GM12801 (cell line): ENCODE measurements around the gene SGF29.

Experiments used
- TF ChIP-seq, protein P1 (sequence below): IDR thresholded peaks from one replicate; pipeline ENCODE4 v1.5.1; 2011; ENCODE audit warnings: control low read depth; ENCODE audit not compliant: insufficient read length; ENCODE audit errors: extremely low read depth

The SGF29 gene

DNA sequence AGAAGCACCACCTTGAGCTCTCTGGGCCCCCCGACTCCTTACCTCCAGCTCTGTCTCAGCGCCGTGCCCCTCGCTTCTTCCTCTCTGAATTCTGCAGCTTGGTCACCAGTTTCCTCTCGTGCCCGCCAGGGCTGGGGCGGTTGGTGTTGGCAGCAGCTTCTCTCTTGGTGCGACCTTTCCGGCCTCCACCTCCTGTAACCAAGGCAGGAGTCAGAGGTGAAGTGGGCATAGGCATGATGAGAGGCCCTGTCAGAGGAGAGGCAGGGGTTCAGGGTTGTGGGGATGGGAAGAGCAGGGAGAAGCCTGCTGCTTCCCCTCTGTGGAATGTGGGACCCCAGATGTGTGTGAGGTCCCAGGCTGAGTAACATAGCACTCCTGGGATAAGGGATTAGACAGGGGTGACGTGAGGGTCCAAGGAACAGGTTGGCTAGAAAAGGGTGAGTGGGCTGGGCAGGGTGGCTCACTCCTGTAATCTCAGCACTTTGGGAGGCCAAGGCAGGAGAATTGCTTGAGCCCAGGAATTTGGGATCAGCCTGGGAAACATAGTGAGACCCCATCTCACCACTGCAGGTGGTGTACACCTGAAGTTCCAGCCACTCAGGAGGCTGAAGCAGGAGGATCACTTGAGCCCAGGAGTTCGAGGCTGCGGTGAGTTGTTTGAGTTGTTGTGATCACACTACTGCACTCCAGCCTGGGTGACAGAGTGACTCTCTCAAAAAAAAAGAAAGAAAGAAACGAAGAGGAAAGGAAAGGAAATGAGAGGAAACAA, 15.6 kb upstream of the SGF29 start:
- TF ChIP-seq, protein P1, sequence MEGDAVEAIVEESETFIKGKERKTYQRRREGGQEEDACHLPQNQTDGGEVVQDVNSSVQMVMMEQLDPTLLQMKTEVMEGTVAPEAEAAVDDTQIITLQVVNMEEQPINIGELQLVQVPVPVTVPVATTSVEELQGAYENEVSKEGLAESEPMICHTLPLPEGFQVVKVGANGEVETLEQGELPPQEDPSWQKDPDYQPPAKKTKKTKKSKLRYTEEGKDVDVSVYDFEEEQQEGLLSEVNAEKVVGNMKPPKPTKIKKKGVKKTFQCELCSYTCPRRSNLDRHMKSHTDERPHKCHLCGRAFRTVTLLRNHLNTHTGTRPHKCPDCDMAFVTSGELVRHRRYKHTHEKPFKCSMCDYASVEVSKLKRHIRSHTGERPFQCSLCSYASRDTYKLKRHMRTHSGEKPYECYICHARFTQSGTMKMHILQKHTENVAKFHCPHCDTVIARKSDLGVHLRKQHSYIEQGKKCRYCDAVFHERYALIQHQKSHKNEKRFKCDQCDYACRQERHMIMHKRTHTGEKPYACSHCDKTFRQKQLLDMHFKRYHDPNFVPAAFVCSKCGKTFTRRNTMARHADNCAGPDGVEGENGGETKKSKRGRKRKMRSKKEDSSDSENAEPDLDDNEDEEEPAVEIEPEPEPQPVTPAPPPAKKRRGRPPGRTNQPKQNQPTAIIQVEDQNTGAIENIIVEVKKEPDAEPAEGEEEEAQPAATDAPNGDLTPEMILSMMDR = no peak

DNA sequence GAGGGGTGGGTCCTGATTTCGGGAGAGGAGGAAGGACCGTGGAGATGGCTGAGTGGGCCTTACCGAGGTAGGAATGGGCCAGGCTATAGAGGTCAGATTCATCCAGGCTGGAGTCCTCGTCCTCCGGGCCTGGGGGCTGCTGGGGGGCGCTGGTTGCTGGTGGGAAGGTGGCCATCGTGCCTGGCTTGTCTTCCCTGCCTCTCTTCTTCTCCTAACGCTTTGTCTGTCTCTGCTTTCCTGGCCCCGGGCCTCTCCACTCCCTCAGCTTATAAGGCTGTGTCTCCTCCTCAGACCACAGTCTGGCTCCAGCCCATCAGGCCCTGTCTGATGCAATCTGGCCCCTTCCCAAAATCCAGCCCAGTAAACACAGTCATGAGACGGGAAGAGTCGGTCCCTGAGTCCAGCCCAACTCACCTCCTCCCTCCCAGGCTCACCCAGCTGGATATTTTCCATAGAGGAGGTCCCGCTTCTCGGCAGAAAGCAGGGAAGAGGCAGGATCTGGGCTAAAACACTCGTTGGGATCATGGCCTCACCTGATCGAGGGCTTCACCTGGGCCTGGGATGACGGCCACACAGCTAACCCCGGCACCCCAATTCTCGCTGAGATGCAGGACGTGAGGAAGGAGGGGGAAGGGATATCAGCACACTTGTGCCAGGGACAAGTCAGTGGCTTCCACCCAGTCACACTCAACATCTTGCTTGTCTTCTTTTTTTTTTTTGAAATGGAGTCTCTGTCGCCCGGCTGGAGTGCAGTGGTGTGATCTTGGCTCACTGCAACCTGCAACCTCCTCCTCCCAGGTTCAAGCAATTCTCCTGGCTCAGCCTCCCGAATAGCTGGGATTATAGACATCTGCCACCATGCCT, 14.8 kb upstream of the SGF29 start, which contains the start of gene NUPR1:
Gene NUPR1 (minus strand): TSS at position 242 of the 864 bp plus-strand sequence. CDS start 67 bp downstream, at position 175.
- TF ChIP-seq, protein P1 = no peak

DNA sequence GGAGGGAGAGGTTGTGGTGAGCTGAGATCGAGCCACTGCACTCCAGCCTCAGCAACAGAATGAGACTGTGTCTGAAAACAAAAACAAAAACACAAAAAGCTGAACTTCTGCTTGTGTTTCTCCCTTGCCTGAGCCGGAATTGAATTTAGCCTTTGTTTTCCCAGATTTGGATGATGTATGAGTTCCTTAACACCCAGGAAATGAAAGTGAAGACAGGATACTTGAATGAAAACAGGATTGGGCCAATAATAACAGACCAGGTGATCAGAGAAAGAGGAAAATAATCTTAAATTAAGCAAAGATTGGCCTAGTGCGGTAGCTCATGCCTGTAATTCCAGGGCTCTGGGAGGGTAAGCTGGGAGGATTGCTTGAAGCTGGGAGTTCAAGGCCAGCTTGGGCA, 13.4 kb upstream of the SGF29 start:
- TF ChIP-seq, protein P1 = no peak

DNA sequence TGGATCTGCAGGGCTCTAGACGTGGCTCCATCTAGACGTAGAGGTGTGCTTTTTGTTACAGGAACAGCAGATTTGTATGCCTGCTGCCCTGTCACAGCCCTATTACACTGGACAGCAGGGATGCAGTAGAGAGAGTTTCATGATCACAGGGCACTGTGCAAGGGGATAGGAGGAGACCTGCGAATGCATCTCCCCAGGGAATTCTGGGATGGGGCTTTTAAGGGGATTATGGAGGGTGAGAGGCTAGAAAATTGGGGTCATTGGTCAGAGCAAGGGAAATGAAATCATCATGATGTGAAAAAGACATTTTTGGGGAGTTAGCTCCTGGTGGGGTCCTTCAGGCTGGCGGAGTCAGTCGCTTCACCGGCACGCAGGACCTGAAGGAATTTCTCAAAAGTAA, 11.1 kb upstream of the SGF29 start:
- TF ChIP-seq, protein P1 = no peak

DNA sequence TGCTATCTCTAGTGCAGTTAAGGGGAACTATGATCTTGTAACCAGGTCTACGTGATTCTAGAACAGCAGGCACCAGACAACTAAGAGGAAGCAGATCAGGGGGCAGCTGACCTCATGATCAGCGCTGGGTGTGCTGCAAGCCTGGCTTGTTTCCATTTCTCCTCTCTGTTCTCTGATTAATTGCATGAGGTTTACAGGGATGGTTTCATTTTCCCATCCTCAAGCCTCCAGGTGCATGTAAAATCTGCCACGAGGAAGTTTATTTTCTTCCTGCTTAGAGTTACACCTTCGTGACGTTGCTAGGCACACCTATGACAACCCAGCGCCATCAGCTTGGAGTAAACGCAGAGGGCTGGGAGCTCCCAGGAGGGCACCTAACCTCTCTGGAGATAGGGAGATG, 10.6 kb upstream of the SGF29 start:
- TF ChIP-seq, protein P1 = no peak

DNA sequence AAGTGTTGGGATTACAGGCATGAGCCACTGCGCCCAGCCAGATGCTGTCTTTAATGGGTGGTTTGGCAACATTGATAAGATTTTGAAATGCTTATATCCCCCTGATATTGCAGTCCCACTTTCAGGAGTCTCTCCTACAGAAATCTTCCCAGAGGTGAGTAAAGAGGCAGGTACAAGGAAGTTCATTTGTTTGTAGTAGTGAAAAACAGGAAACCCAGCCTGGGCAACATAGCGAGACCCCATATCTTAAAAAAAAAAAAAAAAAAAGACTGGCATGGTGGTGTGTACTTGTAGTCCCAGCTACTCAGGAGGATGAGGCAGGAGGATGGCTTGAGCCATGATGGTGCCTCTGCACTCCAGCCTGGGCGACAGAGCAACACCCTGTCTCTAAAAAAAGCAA, 8.7 kb upstream of the SGF29 start:
- TF ChIP-seq, protein P1 = no peak

DNA sequence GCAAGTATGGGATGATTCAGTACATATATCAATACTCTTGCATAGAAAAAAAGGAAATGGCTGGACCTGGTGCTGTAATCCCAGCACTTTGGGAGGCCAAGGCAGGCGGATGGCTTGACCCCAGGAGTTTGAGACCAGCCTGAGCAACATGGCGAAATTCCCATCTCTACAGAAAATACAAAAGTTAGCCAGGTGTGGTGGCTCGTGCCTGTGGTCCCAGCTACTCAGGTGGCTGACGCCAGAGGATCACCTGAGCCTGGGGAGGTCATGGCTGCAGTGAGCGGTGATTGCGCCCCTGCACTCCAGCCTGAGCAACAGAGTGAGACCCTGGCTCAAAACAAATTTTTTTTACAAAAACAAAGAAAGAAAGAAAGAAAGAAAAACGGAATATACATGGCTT, 7.1 kb upstream of the SGF29 start:
- TF ChIP-seq, protein P1 = no peak
